Kasumi-1 (cell line): ENCODE measurements around the gene SPRR2D.
"Not testable (repeated sequence)": the region's sequence is repeated elsewhere in the genome, so short reads cannot be mapped to it uniquely, and the experiment has no call there.

Experiments used
- DNase-seq, 2 experiments: peaks; one replicate each; lab custom pipeline; 2025; lab: John Stamatoyannopoulos, UW

The SPRR2D gene

GRCh38 chr1:153011235-153011758, 29.6 kb downstream of the SPRR2D start:
- DNase-seq: not testable (repeated sequence)

- no peak for DNase-seq
Observed at GRCh38 chr1:153001382-153001781, 39.5 kb downstream of the SPRR2D start, which contains the start of gene SPRR3. Gene SPRR3 (plus strand): TSS chr1:153001749. CDS start chr1:153003021, 1,272 bp downstream.

GRCh38 chr1:153000294-153000693, 40.6 kb downstream of the SPRR2D start:
- no peak for DNase-seq

- DNase-seq: no peak
Observed at GRCh38 chr1:152999818-153000217, 41.1 kb downstream of the SPRR2D start.

- DNase-seq: no peak
Observed at GRCh38 chr1:152998476-152998875, 42.4 kb downstream of the SPRR2D start.

GRCh38 chr1:152997901-152998300, 43.0 kb downstream of the SPRR2D start:
- DNase-seq: no peak

GRCh38 chr1:152996633-152997400, 44.1 kb downstream of the SPRR2D start:
- no peak for DNase-seq

GRCh38 chr1:152995842-152996241, 45.1 kb downstream of the SPRR2D start:
- no peak for DNase-seq

- DNase-seq: no peak
Observed at GRCh38 chr1:152993186-152993585, 47.7 kb downstream of the SPRR2D start.
